Large intestine (tissue), 3 donors: ENCODE data around the gene ANKRD24. TPM values are rescaled to one million over a fixed set of nuclear protein-coding genes. Genes with fewer than 3 reads are reported as not detected.
"Not testable (repeated sequence)": the region's sequence is repeated elsewhere in the genome, so short reads cannot be mapped to it uniquely, and the experiment has no call there.

Experiments
- DNase-seq, 2 donors: peaks; one replicate each; pipeline versions ENCODE4 v3.0.0 to v3.0.0-alpha.2; 2013
- H3K27ac ChIP-seq: one replicate; pipeline ENCODE4 v1.5.1; 2013; ENCODE audit warnings: low read length
- H3K27me3 ChIP-seq: 2 replicates; pipeline ENCODE4 v1.6.1; 2013; ENCODE audit warnings: low read length; ENCODE audit not compliant: control insufficient read depth, insufficient read depth
- H3K36me3 ChIP-seq: 2 replicates; pipeline ENCODE4 v1.6.1; 2013; ENCODE audit warnings: low read length; ENCODE audit not compliant: control insufficient read depth, insufficient read depth
- H3K4me1 ChIP-seq: one replicate; pipeline ENCODE4 v1.6.1; 2013; ENCODE audit warnings: low read length; ENCODE audit not compliant: control insufficient read depth, insufficient read depth
- H3K4me3 ChIP-seq: one replicate; pipeline ENCODE4 v1.5.1; 2013; ENCODE audit warnings: low read length
- H3K9me3 ChIP-seq: one replicate; pipeline ENCODE4 v1.6.1; 2013; ENCODE audit warnings: mild to moderate bottlenecking, low read depth, low read length, moderate library complexity; ENCODE audit not compliant: control insufficient read depth
- WGBS: methylation state at CpG from one replicate; pipeline ENCODE4 v1.1.5; 2013; ENCODE audit warnings: low lambda C conversion rate; ENCODE audit not compliant: insufficient coverage; 5-methylcytosine and 5-hydroxymethylcytosine counted together
- polyA plus RNA-seq: library from polyadenylated mRNA; unstranded; fragments of 120-200 nt; gene quantifications from one replicate; pipeline ENCODE4 v1.2.1, GENCODE V29; 2013

Gene ANKRD24
- polyA plus RNA-seq, 1 donor = 2.8 TPM

DNA sequence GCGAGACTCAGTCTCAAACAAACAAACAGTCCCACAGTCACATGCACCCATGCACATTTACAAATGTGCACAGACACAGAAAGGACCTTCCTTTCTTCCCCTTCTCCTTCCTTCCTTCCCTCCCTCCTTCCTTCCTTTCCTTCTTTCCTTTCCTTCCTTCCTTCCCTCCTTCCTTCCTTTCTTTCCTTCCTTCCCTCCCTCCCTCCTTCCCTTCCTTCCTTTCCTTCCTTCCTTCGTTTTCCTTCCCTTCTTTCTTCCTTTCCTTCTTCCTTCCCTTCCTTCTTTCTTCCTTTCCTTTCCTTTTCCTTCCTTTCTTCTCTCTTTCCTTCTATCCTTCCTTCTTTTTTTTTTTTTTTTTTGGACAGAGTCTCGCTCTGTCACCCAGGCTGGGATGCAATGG, 30.6 kb downstream of the ANKRD24 start:
- WGBS = 100% methylated on average over 1 of the region's 3 CpGs
- H3K27me3 ChIP-seq = peaks cover 2% of the 10 kb centered on the region
- no peak for DNase-seq
- H3K9me3 ChIP-seq = peaks cover 4% of the 10 kb centered on the region
- H3K36me3 ChIP-seq = no peaks in the 10 kb centered on the region
- H3K4me1 ChIP-seq = no peaks in the 10 kb centered on the region
- no peak overlapping the region for H3K27ac ChIP-seq
- H3K4me3 ChIP-seq = no peak overlapping the region

DNA sequence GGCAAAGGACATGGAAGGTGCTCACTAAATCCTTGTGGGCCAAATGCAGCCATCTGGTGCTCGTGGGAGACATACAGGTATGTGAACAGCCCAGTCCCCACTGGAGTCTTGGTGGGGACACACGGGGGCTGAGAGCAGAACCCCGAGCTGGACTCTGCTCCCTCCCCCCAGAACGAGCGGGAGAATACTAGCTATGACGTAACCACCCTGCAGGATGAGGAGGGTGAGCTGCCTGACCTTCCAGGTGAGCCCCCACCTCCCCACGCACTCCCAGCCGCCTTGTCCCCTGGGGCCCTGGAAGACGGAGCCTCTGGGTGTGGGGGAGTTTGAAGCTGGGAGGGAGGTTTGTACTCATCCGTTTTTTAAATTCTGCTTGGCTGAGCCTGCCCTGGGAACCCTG, 33.3 kb downstream of the ANKRD24 start:
- H3K4me1 ChIP-seq = no peaks in the 10 kb centered on the region
- no peaks in the 10 kb centered on the region for H3K36me3 ChIP-seq
- H3K27ac ChIP-seq = no peak overlapping the region
- H3K9me3 ChIP-seq = peaks cover 4% of the 10 kb centered on the region
- H3K27me3 ChIP-seq = peaks cover 2% of the 10 kb centered on the region
- no peak for DNase-seq
- no CpG with 5 or more reads among the region's 10 CpGs for WGBS
- no peak overlapping the region for H3K4me3 ChIP-seq

DNA sequence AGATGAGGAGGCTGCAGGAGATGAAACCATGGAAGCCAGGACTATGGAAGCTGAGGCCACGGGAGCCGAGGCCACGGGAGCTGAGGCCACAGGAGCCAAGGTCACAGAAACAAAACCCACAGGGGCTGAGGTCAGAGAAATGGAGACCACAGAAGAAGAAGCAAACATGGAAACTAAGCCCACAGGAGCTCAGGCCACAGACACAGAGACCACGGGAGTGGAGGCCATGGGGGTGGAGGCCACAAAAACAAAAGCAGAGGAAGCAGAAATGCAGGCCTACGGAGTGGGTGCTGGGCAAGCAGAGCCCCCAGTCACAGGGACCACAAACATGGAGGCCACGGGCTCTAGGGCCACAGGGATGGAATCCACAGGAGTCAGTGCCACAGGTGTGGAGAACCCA, 34.4 kb downstream of the ANKRD24 start:
- peaks cover 4% of the 10 kb centered on the region for H3K9me3 ChIP-seq
- H3K36me3 ChIP-seq = no peaks in the 10 kb centered on the region
- H3K4me3 ChIP-seq = no peak overlapping the region
- peaks cover 2% of the 10 kb centered on the region for H3K27me3 ChIP-seq
- no peak for DNase-seq
- no peak overlapping the region for H3K27ac ChIP-seq
- H3K4me1 ChIP-seq = no peaks in the 10 kb centered on the region
- WGBS = no CpG with 5 or more reads among the region's 6 CpGs

DNA sequence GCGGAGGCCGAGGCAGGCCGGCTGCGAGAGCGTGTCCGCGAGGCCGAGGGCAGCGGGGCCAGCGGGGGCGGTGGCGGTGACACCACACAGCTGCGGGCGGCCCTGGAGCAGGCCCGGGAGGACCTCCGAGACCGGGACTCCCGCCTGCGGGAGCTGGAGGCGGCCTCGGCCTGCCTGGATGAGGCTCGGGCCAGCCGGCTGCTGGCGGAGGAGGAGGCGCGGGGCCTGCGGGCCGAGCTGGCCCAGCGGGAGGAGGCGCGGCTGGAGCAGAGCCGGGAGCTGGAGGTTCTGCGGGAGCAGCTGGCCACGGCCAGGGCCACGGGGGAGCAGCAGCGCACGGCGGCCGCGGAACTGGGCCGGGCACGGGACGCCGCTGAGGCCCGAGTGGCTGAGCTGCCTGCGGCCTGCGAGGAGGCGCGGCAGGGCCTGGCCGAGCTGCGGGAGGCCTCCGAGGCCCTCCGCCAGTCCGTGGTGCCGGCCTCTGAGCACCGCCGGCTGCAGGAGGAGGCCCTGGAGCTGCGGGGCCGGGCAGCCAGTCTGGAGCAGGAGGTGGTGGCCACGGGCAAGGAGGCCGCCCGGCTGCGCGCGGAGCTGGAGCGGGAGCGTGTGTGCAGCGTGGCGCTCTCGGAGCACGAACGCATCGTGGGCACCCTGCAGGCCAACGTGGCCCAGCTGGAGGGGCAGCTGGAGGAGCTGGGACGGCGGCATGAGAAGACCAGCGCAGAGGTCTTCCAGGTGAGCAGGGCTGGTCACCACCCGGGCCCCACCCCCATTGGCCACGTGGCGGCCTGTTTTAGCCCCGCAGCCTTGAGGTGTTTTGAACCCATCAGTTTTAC, 35.2 kb downstream of the ANKRD24 start:
- H3K36me3 ChIP-seq = no peaks in the 10 kb centered on the region
- no peak overlapping the region for H3K4me3 ChIP-seq
- H3K4me1 ChIP-seq = no peaks in the 10 kb centered on the region
- DNase-seq = no peak
- H3K9me3 ChIP-seq = peaks cover 4% of the 10 kb centered on the region
- no peaks in the 10 kb centered on the region for H3K27me3 ChIP-seq
- H3K27ac ChIP-seq = no peak overlapping the region
- no CpG with 5 or more reads among the region's 81 CpGs for WGBS

DNA sequence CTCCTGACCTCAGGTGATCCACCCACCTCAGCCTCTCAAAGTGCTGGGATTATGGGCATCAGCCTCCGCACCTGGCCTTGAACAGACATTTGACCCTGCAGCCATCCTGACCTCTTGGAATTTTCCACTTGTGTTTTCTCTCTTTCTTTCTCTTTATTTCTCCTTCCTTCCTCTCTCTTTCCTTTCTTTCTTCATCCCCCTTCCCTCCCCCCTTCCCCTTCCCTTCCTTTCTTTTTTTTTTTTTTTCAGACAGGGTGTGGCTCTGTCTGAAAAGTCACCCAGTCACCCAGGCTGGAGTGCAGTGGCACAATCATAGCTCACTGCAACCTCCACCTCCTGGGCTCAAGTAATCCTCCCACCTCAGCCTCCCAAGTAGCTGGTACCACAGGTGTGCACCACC, 36.0 kb downstream of the ANKRD24 start:
- H3K4me3 ChIP-seq, H3K9me3 ChIP-seq, H3K27me3 ChIP-seq, H3K27ac ChIP-seq, H3K36me3 ChIP-seq, H3K4me1 ChIP-seq, DNase-seq: not testable (repeated sequence)
- 100% methylated on average over 1 of the region's 1 CpG for WGBS

DNA sequence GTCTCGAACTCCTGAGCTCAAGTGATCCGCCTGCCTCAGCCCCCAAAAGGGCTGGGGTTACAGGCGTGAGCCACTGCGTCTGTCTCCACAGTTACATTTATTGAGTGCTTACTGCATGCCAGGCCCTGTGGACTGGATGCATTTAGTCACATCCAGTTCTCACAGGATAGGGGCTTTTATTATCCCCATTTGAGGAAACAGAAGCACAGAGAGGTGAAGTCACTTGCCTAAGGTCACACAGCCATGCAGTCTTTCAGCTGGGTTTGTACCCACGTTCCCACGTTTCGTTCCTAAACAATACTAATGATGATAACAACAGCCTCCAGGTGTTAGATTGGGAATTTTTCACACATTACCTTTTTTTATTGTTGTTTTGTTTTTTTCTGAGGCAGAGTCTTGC, 37.7 kb downstream of the ANKRD24 start:
- no CpG with 5 or more reads among the region's 7 CpGs for WGBS
- no peak for DNase-seq
- no peaks in the 10 kb centered on the region for H3K4me1 ChIP-seq
- no peak overlapping the region for H3K4me3 ChIP-seq
- H3K9me3 ChIP-seq = peaks cover 4% of the 10 kb centered on the region
- no peak overlapping the region for H3K27ac ChIP-seq
- H3K36me3 ChIP-seq = no peaks in the 10 kb centered on the region
- no peaks in the 10 kb centered on the region for H3K27me3 ChIP-seq

DNA sequence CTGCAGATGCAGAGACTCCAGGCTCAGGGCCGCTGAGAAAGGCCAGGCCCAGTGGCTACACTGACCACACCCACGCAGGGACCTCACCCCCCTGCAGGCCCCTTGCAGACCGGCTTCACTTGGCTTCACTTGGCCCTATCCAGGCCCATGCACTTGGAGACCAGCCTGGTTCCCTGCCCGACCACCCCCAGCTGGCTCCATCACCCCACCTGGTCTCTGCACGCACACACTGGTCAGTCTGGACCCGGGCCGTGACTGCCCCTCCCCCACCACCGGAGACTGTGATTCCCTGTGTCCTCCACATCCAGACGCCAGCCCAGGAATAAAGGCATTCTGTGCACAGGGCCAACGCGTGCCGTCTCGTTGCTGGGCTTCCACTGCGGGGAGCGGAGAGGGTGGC, 42.0 kb downstream of the ANKRD24 start:
- H3K9me3 ChIP-seq = no peaks in the 10 kb centered on the region
- no peak overlapping the region for H3K4me3 ChIP-seq
- H3K36me3 ChIP-seq = no peaks in the 10 kb centered on the region
- H3K27me3 ChIP-seq = peaks cover 2% of the 10 kb centered on the region
- H3K4me1 ChIP-seq = peaks cover 9% of the 10 kb centered on the region
- no peak overlapping the region for H3K27ac ChIP-seq
- WGBS = no CpG with 5 or more reads among the region's 15 CpGs
- no peak for DNase-seq

DNA sequence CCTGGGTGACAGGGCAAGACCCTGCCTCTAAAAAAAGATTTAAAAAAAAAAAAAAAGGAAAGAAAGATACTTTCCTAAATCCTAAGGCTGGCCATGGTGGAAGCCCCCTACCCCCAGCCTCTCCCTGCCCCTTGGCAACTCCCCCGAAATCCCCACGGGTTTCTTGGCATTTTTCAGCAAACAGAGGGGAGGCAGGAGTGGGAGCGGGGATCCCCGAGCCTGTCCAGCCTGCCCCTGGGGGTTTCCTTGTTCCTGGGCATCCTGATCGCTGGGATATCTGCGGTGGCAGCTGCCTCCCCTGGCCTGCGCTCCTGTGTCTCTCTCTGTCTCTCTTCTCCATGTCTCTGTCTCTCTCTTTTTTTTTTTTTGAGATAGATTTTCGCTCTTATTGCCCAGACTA, 43.4 kb downstream of the ANKRD24 start:
- Histone ChIP-seq H3K36me3 (no peaks in the 10 kb centered on the region), H3K4me1 (peaks cover 10% of the 10 kb centered on the region), H3K4me3 (no peak overlapping the region), H3K9me3 (no peaks in the 10 kb centered on the region), H3K27ac (no peak overlapping the region), H3K27me3 (peaks cover 2% of the 10 kb centered on the region)
- WGBS = 92% methylated on average over 2 of the region's 8 CpGs
- no peak for DNase-seq

DNA sequence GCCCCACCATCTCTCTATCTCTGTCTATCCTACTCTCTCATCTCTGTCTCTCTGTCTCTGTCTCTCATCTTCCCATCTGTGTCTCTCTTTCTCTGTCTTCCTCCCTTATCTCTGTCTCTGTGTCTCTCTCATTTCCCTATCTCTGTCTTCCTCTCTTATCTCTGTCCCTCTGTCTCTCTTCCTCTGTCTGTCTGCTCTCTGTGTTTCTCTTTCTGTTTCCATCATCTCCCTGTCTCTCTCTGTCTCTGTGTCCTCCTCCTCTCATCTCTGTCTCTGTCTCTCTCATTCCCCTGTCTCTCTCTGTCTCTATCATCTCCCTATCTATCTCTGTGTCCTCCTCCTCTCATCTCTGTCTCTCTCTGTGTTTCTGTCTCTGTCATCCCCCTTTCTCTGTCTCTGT, 45.3 kb downstream of the ANKRD24 start:
- no peak for DNase-seq
- H3K27ac ChIP-seq = no peak overlapping the region
- no peaks in the 10 kb centered on the region for H3K36me3 ChIP-seq
- peaks cover 2% of the 10 kb centered on the region for H3K27me3 ChIP-seq
- H3K4me3 ChIP-seq = no peak overlapping the region
- no peaks in the 10 kb centered on the region for H3K9me3 ChIP-seq
- H3K4me1 ChIP-seq = peaks cover 10% of the 10 kb centered on the region

DNA sequence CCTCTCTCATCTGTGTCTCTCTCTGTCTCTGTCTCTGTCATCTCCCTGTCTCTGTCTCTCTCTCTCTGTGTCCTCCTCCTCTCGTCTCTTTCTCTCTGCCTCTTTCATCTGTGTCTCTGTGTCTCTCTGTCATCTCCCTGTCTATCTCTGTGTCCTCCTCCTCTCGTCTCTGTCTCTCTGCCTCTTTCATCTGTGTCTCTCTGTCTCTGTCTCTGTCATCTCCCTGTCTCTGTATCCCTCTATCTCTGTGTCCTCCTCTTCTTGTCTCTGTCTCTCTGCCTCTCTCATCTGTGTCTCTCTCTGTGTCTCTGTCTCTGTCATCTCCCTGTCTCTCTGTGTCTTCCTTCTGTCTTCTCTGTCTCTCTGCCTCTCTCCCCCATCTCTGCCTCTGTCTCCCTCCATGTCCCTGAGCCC, 46.3 kb downstream of the ANKRD24 start:
- H3K4me1 ChIP-seq = peaks cover 10% of the 10 kb centered on the region
- DNase-seq = no peak
- H3K27me3 ChIP-seq = peaks cover 5% of the 10 kb centered on the region
- 81% methylated on average over 2 of the region's 2 CpGs for WGBS
- no peaks in the 10 kb centered on the region for H3K9me3 ChIP-seq
- no peak overlapping the region for H3K27ac ChIP-seq
- H3K36me3 ChIP-seq = no peaks in the 10 kb centered on the region
- H3K4me3 ChIP-seq = no peak overlapping the region
